Activated naive CD8-positive, alpha-beta T cell treated with anti-CD3 and anti-CD28 coated beads, Interleukin-2, amount 50 U/mL, for 24 hours (primary cell): ENCODE data around the gene CELSR3.

Experiments used
- ATAC-seq: fragments of 150-1000 bp; cut with Tn5 transposase; one replicate; pipeline ENCODE4 v1.10.0; 2021
- DNase-seq: peaks from one replicate; pipeline ENCODE4 v3.0.0; 2021
- H3K27ac Mint-ChIP-seq: one replicate; pipeline ENCODE4 v1.8.0; 2021; ENCODE audit warnings: mild to moderate bottlenecking, mixed read lengths
- H3K27me3 Mint-ChIP-seq: one replicate; pipeline ENCODE4 v1.8.0; 2021; ENCODE audit warnings: mixed read lengths
- H3K36me3 Mint-ChIP-seq: one replicate; pipeline ENCODE4 v1.8.0; 2021; ENCODE audit warnings: low read depth, mixed read lengths
- H3K4me1 Mint-ChIP-seq: one replicate; pipeline ENCODE4 v1.8.0; 2021; ENCODE audit warnings: mixed read lengths
- H3K4me3 Mint-ChIP-seq: one replicate; pipeline ENCODE4 v1.8.0; 2021; ENCODE audit warnings: mild to moderate bottlenecking, moderate library complexity, mixed read lengths
- H3K9me3 Mint-ChIP-seq: one replicate; pipeline ENCODE4 v1.8.0; 2021; ENCODE audit warnings: mixed read lengths

CELSR3 gene

GRCh38 chr3:48619541-48620524 lies 42.9 kb downstream of the CELSR3 start:
- peaks cover 23% of the 10 kb centered on the region for H3K9me3 Mint-ChIP-seq
- peaks cover 9% of the 10 kb centered on the region for H3K4me1 Mint-ChIP-seq
- no peak overlapping the region for H3K4me3 Mint-ChIP-seq
- no peak for DNase-seq
- H3K27me3 Mint-ChIP-seq, result no peaks in the 10 kb centered on the region
- H3K36me3 Mint-ChIP-seq, result peaks cover 17% of the 10 kb centered on the region
- no peak overlapping the region for H3K27ac Mint-ChIP-seq
- ATAC-seq, result no peak

DNA sequence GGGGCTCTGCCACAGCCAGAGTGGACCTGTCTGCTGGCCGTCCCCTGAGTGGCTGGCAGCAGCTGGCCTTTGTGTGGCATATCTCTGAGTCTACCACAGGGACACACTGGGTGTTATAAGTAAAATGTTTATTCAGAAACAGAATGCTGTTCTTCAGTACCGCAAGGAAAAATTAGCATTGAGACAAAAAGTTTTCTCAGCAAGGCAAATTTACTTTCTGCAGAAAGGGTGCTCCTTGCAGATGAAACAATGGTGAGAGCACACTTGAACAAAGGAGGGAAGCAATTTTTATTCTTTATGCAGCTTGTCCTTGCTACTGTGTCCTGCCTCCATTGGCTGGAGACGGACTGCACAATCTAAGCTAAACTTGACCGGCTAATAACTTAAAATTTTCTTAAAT lies 45.1 kb downstream of the CELSR3 start:
- peaks cover 23% of the 10 kb centered on the region for H3K9me3 Mint-ChIP-seq
- DNase-seq, result no peak
- peaks cover 17% of the 10 kb centered on the region for H3K36me3 Mint-ChIP-seq
- H3K27me3 Mint-ChIP-seq, result no peaks in the 10 kb centered on the region
- H3K4me1 Mint-ChIP-seq, result peaks cover 17% of the 10 kb centered on the region
- no peak overlapping the region for H3K27ac Mint-ChIP-seq
- no peak for ATAC-seq
- H3K4me3 Mint-ChIP-seq, result no peak overlapping the region

GRCh38 chr3:48614044-48614443 lies 48.6 kb downstream of the CELSR3 start:
- Mint-ChIP-seq H3K4me1 (peaks cover 23% of the 10 kb centered on the region), H3K4me3 (peak overlapping the region; percentile 4), H3K9me3 (peaks cover 21% of the 10 kb centered on the region), H3K36me3 (peaks cover 14% of the 10 kb centered on the region), H3K27me3 (no peaks in the 10 kb centered on the region), H3K27ac (peak overlapping the region; percentile 87)
- DNase-seq (no peak), ATAC-seq (peak; percentile 68)

DNA sequence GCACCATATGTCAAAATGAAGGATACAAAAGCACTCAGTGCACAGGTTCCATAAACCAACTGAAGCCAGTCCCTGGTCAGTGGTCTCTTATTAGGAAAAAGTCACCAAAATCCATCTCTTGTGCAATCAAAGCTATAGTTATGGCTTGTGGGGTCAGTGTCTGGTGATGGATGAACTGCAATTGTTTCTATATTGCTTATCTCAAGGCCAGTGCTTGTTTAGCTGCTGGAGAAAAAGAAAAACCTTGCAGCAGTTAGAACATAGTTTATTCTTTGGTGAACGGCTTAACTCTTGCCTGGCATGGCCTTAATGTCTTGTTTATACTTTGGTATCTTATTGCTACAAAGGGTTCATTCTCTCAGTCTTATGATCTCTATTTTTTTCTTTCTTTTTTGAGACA lies 50.4 kb downstream of the CELSR3 start:
- H3K27me3 Mint-ChIP-seq, result no peaks in the 10 kb centered on the region
- no peak overlapping the region for H3K4me3 Mint-ChIP-seq
- ATAC-seq, result no peak
- H3K27ac Mint-ChIP-seq, result no peak overlapping the region
- peaks cover 9% of the 10 kb centered on the region for H3K9me3 Mint-ChIP-seq
- peaks cover 18% of the 10 kb centered on the region for H3K36me3 Mint-ChIP-seq
- no peak for DNase-seq
- H3K4me1 Mint-ChIP-seq, result peaks cover 36% of the 10 kb centered on the region

DNA sequence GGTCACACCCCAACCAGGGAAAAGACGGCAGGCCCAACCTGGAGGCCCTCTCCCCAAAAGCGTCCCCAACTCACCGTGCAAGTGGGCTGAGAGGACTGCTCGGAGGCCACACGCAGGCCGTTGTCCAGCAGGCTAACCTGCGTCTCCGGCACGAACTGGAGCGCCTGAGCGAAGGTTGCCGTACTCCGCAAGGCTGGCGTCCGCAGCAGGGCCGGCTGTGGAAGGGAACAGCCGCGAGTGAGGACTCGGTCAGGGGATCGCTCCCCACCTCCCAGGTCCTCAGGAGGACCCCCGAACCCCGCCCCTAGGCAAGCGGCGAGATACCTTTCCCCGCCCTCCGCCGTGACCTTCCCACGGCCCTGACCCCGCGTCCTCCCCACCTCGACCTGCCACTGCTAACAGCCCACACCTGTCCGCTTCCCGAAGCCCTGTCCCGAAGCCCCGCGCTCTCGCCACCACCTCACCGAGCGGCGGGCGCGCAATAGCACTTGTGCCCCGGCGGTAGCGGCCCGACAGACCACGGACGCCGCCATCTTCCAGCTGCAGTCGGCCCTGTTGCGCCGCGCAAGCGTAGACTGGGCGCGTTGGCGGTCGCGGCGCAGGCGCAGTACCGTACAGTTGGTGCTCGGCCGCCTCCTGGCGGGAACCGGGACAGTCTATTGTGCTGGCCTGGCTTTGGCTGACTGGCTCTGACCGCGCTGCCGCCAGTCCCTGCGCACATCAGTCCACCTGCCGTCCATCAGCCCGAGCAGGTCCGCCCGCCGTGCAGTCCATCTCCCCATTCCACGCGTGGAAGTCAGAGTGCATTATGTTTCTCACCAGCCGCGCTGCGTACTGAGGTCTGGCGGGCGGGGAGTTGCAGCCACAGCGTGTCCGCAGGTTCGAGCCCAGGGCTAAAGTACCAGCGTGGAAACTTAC lies 53.3 kb downstream of the CELSR3 start, which contains the start of gene UQCRC1:
UQCRC1 (minus strand) TSS at position 559 of the 918 bp plus-strand sequence; CDS start at position 533, 26 bp downstream.
- peak; percentile 95 for ATAC-seq
- Mint-ChIP-seq H3K4me3 (peak within 1 kb of the TSS; percentile 97), H3K27me3 (no peaks in the 10 kb centered on the region), H3K36me3 (peaks cover 20% of the 10 kb centered on the region), H3K27ac (peak within 1 kb of the TSS; percentile 97), H3K9me3 (no peaks in the 10 kb centered on the region), H3K4me1 (peaks cover 27% of the 10 kb centered on the region)
- peak; percentile 92 for DNase-seq

GRCh38 chr3:48607519-48607918 lies 55.2 kb downstream of the CELSR3 start:
- peaks cover 31% of the 10 kb centered on the region for H3K36me3 Mint-ChIP-seq
- H3K4me3 Mint-ChIP-seq, result no peak overlapping the region

DNA sequence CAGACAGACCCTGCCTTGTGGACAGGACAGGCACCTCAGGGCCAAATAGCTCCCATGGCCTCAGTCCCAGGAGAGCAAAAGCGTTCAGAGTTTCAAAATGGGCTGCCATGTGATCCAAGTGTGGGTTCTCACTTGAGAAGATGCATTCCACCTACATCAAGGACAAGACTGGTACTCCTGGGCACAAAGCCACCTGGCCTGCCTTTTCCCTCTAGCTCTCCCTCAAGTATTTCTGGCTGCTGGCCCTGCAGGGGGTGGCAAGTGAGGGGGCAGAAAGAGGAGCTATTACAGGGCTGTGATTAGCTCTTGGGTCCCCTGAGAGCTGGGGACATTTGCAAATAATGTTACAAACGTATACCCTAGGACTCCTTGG lies 61.1 kb downstream of the CELSR3 start:
- no peak for ATAC-seq
- H3K27me3 Mint-ChIP-seq, result no peaks in the 10 kb centered on the region
- peaks cover 27% of the 10 kb centered on the region for H3K36me3 Mint-ChIP-seq
- no peak for DNase-seq
- H3K9me3 Mint-ChIP-seq, result no peaks in the 10 kb centered on the region
- no peak overlapping the region for H3K4me3 Mint-ChIP-seq
- no peaks in the 10 kb centered on the region for H3K4me1 Mint-ChIP-seq
- H3K27ac Mint-ChIP-seq, result no peak overlapping the region

More at GRCh38 chr3:48607519-48607918, 55.2 kb downstream of the CELSR3 start:
- no peak for ATAC-seq
- peaks cover 19% of the 10 kb centered on the region for H3K4me1 Mint-ChIP-seq
- no peaks in the 10 kb centered on the region for H3K27me3 Mint-ChIP-seq
- no peaks in the 10 kb centered on the region for H3K9me3 Mint-ChIP-seq
- H3K27ac Mint-ChIP-seq, result no peak overlapping the region
- DNase-seq, result peak; percentile 27

GRCh38 chr3:48600711-48601621 lies 61.7 kb downstream of the CELSR3 start:
- Mint-ChIP-seq H3K4me1 (peaks cover 3% of the 10 kb centered on the region), H3K27ac (no peak overlapping the region), H3K36me3 (peaks cover 25% of the 10 kb centered on the region), H3K27me3 (peaks cover 3% of the 10 kb centered on the region), H3K9me3 (no peaks in the 10 kb centered on the region), H3K4me3 (no peak overlapping the region)
- DNase-seq, result no peak
- no peak for ATAC-seq

DNA sequence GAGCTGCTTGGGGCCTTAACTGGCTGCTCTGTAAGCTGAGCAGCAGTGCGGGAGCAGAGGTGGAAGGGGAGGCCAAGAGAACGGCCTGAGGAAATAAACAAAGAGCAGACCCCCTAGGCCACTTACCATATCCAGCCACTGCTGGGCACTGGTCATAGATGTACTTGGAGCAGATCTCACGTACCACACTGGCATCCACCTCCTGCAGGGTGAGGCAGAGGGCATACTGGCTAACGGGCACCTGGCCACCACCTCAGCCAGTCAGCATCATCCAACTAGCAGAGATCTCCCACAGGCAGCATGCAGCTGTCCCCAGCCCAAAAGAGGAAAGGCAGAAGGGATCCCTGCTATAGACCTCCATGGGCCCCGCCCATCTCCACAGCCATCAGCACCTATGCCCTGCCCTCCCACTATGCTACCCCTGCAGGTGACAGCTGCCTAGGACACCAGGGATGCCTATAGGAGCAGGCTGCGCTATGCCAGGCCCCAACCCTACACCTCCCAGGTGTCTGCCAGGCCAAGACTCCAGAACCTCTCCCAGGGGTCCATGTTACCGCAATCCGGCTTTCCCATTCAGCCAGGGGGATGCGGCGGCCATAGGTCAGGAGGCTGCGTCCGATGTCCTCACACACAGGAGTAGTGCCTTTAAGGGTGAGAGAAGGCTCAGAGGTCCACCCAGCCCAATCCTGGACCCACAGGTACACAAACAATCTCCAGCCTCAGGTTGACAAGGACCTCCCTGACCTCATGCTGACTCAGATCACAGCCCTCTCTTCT lies 63.0 kb downstream of the CELSR3 start:
- H3K36me3 Mint-ChIP-seq, result peaks cover 21% of the 10 kb centered on the region
- no peak for DNase-seq
- ATAC-seq, result no peak

DNA sequence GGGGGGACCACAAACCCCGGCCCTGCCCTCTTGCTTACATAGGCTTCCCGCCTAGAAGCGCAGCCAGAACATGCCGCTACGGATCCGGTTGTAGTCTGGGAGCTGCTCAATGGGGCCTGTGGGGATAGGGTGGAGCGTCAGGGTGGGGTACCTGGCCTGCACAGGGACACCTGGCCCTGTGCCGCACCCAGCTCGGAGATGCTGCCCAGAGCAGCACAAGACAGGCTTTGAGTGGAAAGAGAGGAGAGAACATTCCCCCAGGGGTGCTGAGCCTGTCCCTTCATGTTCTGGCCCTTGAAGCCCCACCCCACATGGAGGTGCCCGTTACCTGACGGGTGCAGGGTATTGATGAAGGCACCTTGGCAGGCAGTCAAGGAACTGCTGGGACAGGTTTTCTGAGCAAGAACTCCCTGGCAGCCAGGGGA lies 63.6 kb downstream of the CELSR3 start:
- Mint-ChIP-seq H3K27me3 (peaks cover 10% of the 10 kb centered on the region), H3K27ac (no peak overlapping the region), H3K4me1 (peaks cover 12% of the 10 kb centered on the region), H3K36me3 (peaks cover 15% of the 10 kb centered on the region), H3K4me3 (no peak overlapping the region), H3K9me3 (no peaks in the 10 kb centered on the region)
- no peak for DNase-seq
- no peak for ATAC-seq

More for the DNA sequence above, 63.0 kb downstream of the CELSR3 start:
- Mint-ChIP-seq H3K4me1 (peaks cover 7% of the 10 kb centered on the region), H3K27ac (no peak overlapping the region), H3K9me3 (no peaks in the 10 kb centered on the region), H3K27me3 (peaks cover 4% of the 10 kb centered on the region), H3K4me3 (no peak overlapping the region)

GRCh38 chr3:48598323-48599076 lies 64.2 kb downstream of the CELSR3 start:
- H3K27me3 Mint-ChIP-seq, result peaks cover 10% of the 10 kb centered on the region
- ATAC-seq (no peak), DNase-seq (no peak)
- H3K36me3 Mint-ChIP-seq, result peaks cover 12% of the 10 kb centered on the region
- H3K9me3 Mint-ChIP-seq, result no peaks in the 10 kb centered on the region
- H3K27ac Mint-ChIP-seq, result no peak overlapping the region
- no peak overlapping the region for H3K4me3 Mint-ChIP-seq
- peaks cover 12% of the 10 kb centered on the region for H3K4me1 Mint-ChIP-seq

DNA sequence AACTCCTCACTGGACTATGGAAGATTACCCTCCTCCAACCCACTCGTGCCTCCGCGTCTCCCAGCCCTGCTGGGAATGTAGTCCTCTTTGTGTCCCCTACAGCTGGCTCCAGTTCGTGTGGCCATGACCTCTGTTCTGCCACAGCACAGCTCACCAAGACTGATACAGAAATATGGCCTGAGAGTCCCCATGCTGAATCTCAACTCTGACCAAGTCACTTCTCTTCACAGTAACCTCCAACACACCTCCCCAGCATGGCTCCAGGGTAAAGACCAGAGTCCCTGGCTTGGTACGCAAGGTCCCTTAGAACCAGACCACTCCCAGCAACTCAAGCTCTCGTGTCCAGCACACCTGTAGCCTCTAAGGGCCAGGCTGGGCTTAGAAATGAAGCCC lies 65.3 kb downstream of the CELSR3 start:
- H3K27me3 Mint-ChIP-seq, result peaks cover 18% of the 10 kb centered on the region
- no peak for DNase-seq
- H3K27ac Mint-ChIP-seq, result peak overlapping the region; percentile 62
- H3K36me3 Mint-ChIP-seq, result peaks cover 7% of the 10 kb centered on the region
- ATAC-seq, result no peak
- peaks cover 12% of the 10 kb centered on the region for H3K4me1 Mint-ChIP-seq
- no peaks in the 10 kb centered on the region for H3K9me3 Mint-ChIP-seq
- no peak overlapping the region for H3K4me3 Mint-ChIP-seq
